H9 (cell line): ENCODE results near the gene CBLB. TPM values are rescaled to one million over a fixed set of nuclear protein-coding genes. Genes with fewer than 3 reads are reported as not detected.

Experiments
- DNase-seq: peaks from one replicate; pipeline ENCODE4 v3.0.0-alpha.2; 2017
- H2AFZ ChIP-seq: one replicate; pipeline ENCODE4 v1.6.1; 2013; ENCODE audit warnings: mild to moderate bottlenecking, low read length, control low read depth, moderate library complexity
- H2AK5ac ChIP-seq: 2 replicates; pipeline ENCODE4 v1.6.1; 2013; ENCODE audit warnings: low read length, control low read depth, mixed read lengths; ENCODE audit not compliant: insufficient read length
- H2BK120ac ChIP-seq: one replicate; pipeline ENCODE4 v1.6.1; 2013; ENCODE audit warnings: low read depth, mild to moderate bottlenecking, low read length, control low read depth, inconsistent platforms; ENCODE audit not compliant: poor library complexity, severe bottlenecking
- H2BK12ac ChIP-seq: 2 replicates; pipeline ENCODE4 v1.6.1; 2013; ENCODE audit warnings: low read length, control low read depth, mixed read lengths, low read depth; ENCODE audit not compliant: insufficient read length
- H2BK15ac ChIP-seq: 2 replicates; pipeline ENCODE4 v1.6.1; 2013; ENCODE audit warnings: low read depth, low read length, control low read depth
- H2BK20ac ChIP-seq: one replicate; pipeline ENCODE4 v1.6.1; 2013; ENCODE audit warnings: low read depth, mild to moderate bottlenecking, low read length, control low read depth, inconsistent platforms; ENCODE audit not compliant: poor library complexity, severe bottlenecking
- H2BK5ac ChIP-seq: 2 replicates; pipeline ENCODE4 v1.6.1; 2013; ENCODE audit warnings: low read length, control low read depth, mixed read lengths; ENCODE audit not compliant: insufficient read length
- H3K14ac ChIP-seq: 2 replicates; pipeline ENCODE4 v1.6.1; 2013; ENCODE audit warnings: low read length, control low read depth; ENCODE audit not compliant: insufficient read depth
- H3K18ac ChIP-seq: 2 replicates; pipeline ENCODE4 v1.6.1; 2013; ENCODE audit warnings: low read depth, mild to moderate bottlenecking, mixed read lengths, low read length, control low read depth; ENCODE audit not compliant: insufficient read length
- H3K23ac ChIP-seq: 2 replicates; pipeline ENCODE4 v1.6.1; 2013; ENCODE audit warnings: low read length, control low read depth, mixed read lengths, low read depth; ENCODE audit not compliant: insufficient read length
- H3K23me2 ChIP-seq: 2 replicates; pipeline ENCODE4 v1.6.1; 2013; ENCODE audit warnings: low read depth, mild to moderate bottlenecking, mixed read lengths, low read length, control low read depth; ENCODE audit not compliant: insufficient read length, poor library complexity, severe bottlenecking
- H3K27ac ChIP-seq: 2 replicates; pipeline ENCODE4 v1.5.1; 2013; ENCODE audit warnings: low read length, control low read depth, mixed read lengths, low read depth; ENCODE audit not compliant: insufficient read length
- H3K27me3 ChIP-seq: 2 replicates; pipeline ENCODE4 v1.6.1; 2013; ENCODE audit warnings: low read length, control low read depth, inconsistent platforms; ENCODE audit not compliant: insufficient read depth
- H3K4ac ChIP-seq: 2 replicates; pipeline ENCODE4 v1.6.1; 2013; ENCODE audit warnings: low read depth, mild to moderate bottlenecking, control low read depth, inconsistent platforms, low read length, moderate library complexity
- H3K4me1 ChIP-seq: 2 replicates; pipeline ENCODE4 v1.6.1; 2013; ENCODE audit warnings: low read length, control low read depth, inconsistent platforms; ENCODE audit not compliant: insufficient read depth
- H3K4me2 ChIP-seq: 2 replicates; pipeline ENCODE4 v1.6.1; 2013; ENCODE audit warnings: low read length, control low read depth, mixed read lengths; ENCODE audit not compliant: insufficient read length, insufficient read depth
- H3K56ac ChIP-seq: 2 replicates; pipeline ENCODE4 v1.6.1; 2013; ENCODE audit warnings: low read depth, mild to moderate bottlenecking, mixed read lengths, low read length, control low read depth; ENCODE audit not compliant: insufficient read length
- H3K79me1 ChIP-seq: 2 replicates; pipeline ENCODE4 v1.6.1; 2013; ENCODE audit warnings: low read depth, mild to moderate bottlenecking, moderate library complexity, low read length, control low read depth, inconsistent platforms; ENCODE audit not compliant: insufficient read depth, poor library complexity, severe bottlenecking
- H3K79me2 ChIP-seq: 2 replicates; pipeline ENCODE4 v1.6.1; 2013; ENCODE audit warnings: low read length, control low read depth, inconsistent platforms; ENCODE audit not compliant: insufficient read depth
- H3K9ac ChIP-seq: 2 replicates; pipeline ENCODE4 v1.6.1; 2013; ENCODE audit warnings: low read length, control low read depth, mixed read lengths; ENCODE audit not compliant: insufficient read length; ENCODE audit errors: extremely low read depth
- H3K9me3 ChIP-seq: one replicate; pipeline ENCODE4 v1.6.1; 2013; ENCODE audit warnings: low read depth, low read length, inconsistent platforms; ENCODE audit not compliant: control insufficient read depth
- H3T11ph ChIP-seq: one replicate; pipeline ENCODE4 v1.6.1; 2013; ENCODE audit warnings: mild to moderate bottlenecking, low read length, control low read depth, inconsistent platforms
- H4K20me1 ChIP-seq: one replicate; pipeline ENCODE4 v1.6.1; 2013; ENCODE audit not compliant: control insufficient read depth, insufficient read length, insufficient read depth
- H4K5ac ChIP-seq: 2 replicates; pipeline ENCODE4 v1.6.1; 2013; ENCODE audit warnings: low read depth, mild to moderate bottlenecking, mixed read lengths, low read length, control low read depth; ENCODE audit not compliant: insufficient read length
- H4K8ac ChIP-seq: replicated peaks from 2 replicates; pipeline ENCODE4 v1.6.1; 2013; ENCODE audit warnings: low read length, control low read depth, mixed read lengths, low read depth; ENCODE audit not compliant: insufficient read length
- H4K91ac ChIP-seq: 2 replicates; pipeline ENCODE4 v1.6.1; 2013; ENCODE audit warnings: low read depth, mild to moderate bottlenecking, moderate library complexity, mixed read lengths, low read length, control low read depth; ENCODE audit not compliant: insufficient read length
- H3K27ac Mint-ChIP-seq, 3 experiments: 2 replicates in 2 of 3; 3 replicates in 1 of 3; pipeline ENCODE4 v1.8.0; 2020 to 2021; ENCODE audit warnings: mixed read lengths in 3 of 3, mild to moderate bottlenecking in 1 of 3, moderate library complexity in 1 of 3
- H3K27me3 Mint-ChIP-seq: 2 replicates; pipeline ENCODE4 v1.8.0; 2021; ENCODE audit warnings: low read depth, mild to moderate bottlenecking, moderate library complexity, mixed read lengths
- H3K36me3 Mint-ChIP-seq, 3 experiments: 2 replicates in 2 of 3; 3 replicates in 1 of 3; pipeline ENCODE4 v1.8.0; 2020 to 2021; ENCODE audit warnings: low read depth in 3 of 3, mixed read lengths in 3 of 3; ENCODE audit not compliant: insufficient read depth in 1 of 3
- H3K4me1 Mint-ChIP-seq, 2 experiments: 2 replicates each; pipeline ENCODE4 v1.8.0; 2020; ENCODE audit warnings: mixed read lengths in 2 of 2
- H3K4me3 Mint-ChIP-seq, 2 experiments: 2 replicates in 1 of 2; 3 replicates in 1 of 2; pipeline ENCODE4 v1.8.0; 2020 to 2021; ENCODE audit warnings: mild to moderate bottlenecking in 2 of 2, mixed read lengths in 2 of 2, moderate library complexity in 1 of 2
- H3K9me3 Mint-ChIP-seq, 2 experiments: 2 replicates in 1 of 2; 3 replicates in 1 of 2; pipeline ENCODE4 v1.8.0; 2020; ENCODE audit warnings: mild to moderate bottlenecking in 2 of 2, mixed read lengths in 2 of 2, moderate library complexity in 1 of 2
- CTCF ChIP-seq: fragments of 200-600 bp; sonication (generic); conservative IDR thresholded peaks from 3 replicates; pipeline ENCODE4 v1.8.0; 2021; ENCODE audit warnings: antibody characterized with exemption, mild to moderate bottlenecking
- WGBS: extraction: QIAGEN DNeasy Blood & Tissue Kit; methylation state at CpG from one replicate; pipeline ENCODE4 v1.1.7; 2013; ENCODE audit warnings: missing lambda C conversion rate, low lambda C conversion rate, mixed read lengths; ENCODE audit not compliant: insufficient read length; ENCODE audit errors: extremely low coverage; 5-methylcytosine and 5-hydroxymethylcytosine counted together
- total RNA-seq: library from RNA; stranded (reverse); gene quantifications from 2 replicates; pipeline ENCODE4 v1.2.1, GENCODE V29; 2021

CBLB gene
- total RNA-seq, 1 experiment from 2014 or later: 25.7 TPM

GRCh38 chr3:105876780-105877327 is 8.0 kb upstream of the CBLB start:
- no peak overlapping the region for H3T11ph ChIP-seq
- no peaks in the 10 kb centered on the region for H3K36me3 Mint-ChIP-seq
- H2BK5ac ChIP-seq: no peak overlapping the region
- no peak overlapping the region for H2BK15ac ChIP-seq
- H4K8ac ChIP-seq: no peak overlapping the region
- WGBS: no CpG with 5 or more reads among the region's 2 CpGs
- no peak for TF ChIP-seq CTCF
- no peak overlapping the region for H3K18ac ChIP-seq
- H3K4me1 ChIP-seq: no peaks in the 10 kb centered on the region
- H3K27me3 ChIP-seq: no peaks in the 10 kb centered on the region
- H3K9ac ChIP-seq: no peak overlapping the region
- H3K4ac ChIP-seq: no peak overlapping the region
- no peak overlapping the region; a peak in 1 of 7 replicates for H3K27ac Mint-ChIP-seq
- peaks cover 5 to 9% of the 10 kb centered on the region in 2 experiments for H3K4me1 Mint-ChIP-seq
- no peak overlapping the region for H4K91ac ChIP-seq
- no peaks in the 10 kb centered on the region for H3K23me2 ChIP-seq
- H2BK20ac ChIP-seq: no peak overlapping the region
- no peak overlapping the region for H3K14ac ChIP-seq
- no peaks in the 10 kb centered on the region for H3K27me3 Mint-ChIP-seq
- no peak overlapping the region for H2BK12ac ChIP-seq
- no peak overlapping the region for H3K56ac ChIP-seq
- no peaks in the 10 kb centered on the region for H3K79me2 ChIP-seq
- no peaks in the 10 kb centered on the region for H3K9me3 ChIP-seq
- H3K79me1 ChIP-seq: no peaks in the 10 kb centered on the region
- no peak overlapping the region for H2AFZ ChIP-seq
- no peak overlapping the region for H2BK120ac ChIP-seq
- no peak for DNase-seq
- H4K5ac ChIP-seq: no peak overlapping the region
- no peaks in the 10 kb centered on the region for H4K20me1 ChIP-seq
- H3K23ac ChIP-seq: no peak overlapping the region
- no peak overlapping the region for H3K4me3 Mint-ChIP-seq
- no peak overlapping the region for H3K4me2 ChIP-seq
- H2AK5ac ChIP-seq: no peak overlapping the region
- no peaks in the 10 kb centered on the region for H3K9me3 Mint-ChIP-seq
- no peak overlapping the region for H3K27ac ChIP-seq
